Measurements from ENCODE around the gene TCEAL1.
"Not testable (repeated sequence)": the region's sequence is repeated elsewhere in the genome, so short reads cannot be mapped to it uniquely, and the experiment has no call there.

Gene TCEAL1

GRCh38 chrX:103628386-103629317, at the start of gene TCEAL1:
TCEAL1 (plus strand) TSS chrX:103628975; CDS start chrX:103629917, 942 bp downstream.
- FAIRE-seq (no peak), DNase-seq (ENCODE audit: low spot score) (no peak)

- FAIRE-seq (no peak), DNase-seq (ENCODE audit: low spot score) (no peak)
These were observed 44.2 kb upstream of the TCEAL1 start for GRCh38 chrX:103584596-103584995.

DNA sequence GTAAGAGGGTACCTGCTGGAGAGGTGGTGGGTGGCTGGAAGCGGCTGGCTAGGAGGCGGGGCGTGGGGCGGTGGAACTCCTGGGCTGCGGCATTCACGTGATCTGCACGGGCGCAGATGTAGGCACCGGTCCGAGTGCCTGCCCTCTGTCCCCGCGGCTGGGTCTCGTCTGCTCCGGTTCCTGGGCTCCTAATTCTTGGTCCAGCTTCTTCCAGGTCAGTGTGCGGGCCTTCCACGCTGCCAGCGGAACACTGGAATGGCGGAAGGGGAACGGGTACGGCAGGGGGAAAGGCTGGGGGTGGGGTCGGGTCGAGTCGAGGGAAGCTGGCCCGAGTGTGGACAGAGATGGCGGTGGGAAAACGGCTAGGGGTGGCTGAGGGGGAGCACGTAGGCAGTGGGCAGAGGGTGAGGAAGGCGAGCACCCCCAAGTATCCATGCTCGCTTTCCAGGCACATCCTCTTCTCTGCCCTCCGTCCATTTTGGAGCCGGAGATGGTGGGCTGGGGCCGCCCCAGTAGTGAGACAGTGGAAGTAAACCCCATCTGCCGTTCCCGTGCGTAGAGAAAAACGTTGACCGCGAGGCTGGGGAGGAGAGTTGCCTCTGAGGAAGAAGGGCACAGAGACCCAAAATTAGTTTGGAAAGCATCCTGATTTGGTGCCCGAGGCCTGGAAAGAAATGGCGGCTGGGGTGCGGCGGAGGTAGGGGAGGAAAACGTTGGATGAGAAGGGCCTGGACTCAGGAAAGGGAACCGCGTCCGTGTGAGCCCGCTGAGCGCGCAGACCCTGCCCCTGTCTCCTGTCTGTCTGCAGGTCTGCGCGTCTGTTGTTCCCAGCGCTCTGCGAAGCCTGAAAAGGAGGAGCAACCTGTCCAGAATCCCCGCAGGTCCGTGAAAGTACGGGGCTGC, 43.1 kb upstream of the TCEAL1 start, which contains the start of gene TCEAL4:
TCEAL4 (plus strand) TSS at position 105 of the 903 bp plus-strand sequence. CDS start 1,161 bp downstream, outside the sequence.
- FAIRE-seq (no peak), DNase-seq (ENCODE audit: low spot score) (peak; percentile 44)

- no peak for DNase-seq (ENCODE audit: low spot score)
- no peak for FAIRE-seq
These were observed 42.5 kb upstream of the TCEAL1 start for GRCh38 chrX:103586314-103586646.

DNA sequence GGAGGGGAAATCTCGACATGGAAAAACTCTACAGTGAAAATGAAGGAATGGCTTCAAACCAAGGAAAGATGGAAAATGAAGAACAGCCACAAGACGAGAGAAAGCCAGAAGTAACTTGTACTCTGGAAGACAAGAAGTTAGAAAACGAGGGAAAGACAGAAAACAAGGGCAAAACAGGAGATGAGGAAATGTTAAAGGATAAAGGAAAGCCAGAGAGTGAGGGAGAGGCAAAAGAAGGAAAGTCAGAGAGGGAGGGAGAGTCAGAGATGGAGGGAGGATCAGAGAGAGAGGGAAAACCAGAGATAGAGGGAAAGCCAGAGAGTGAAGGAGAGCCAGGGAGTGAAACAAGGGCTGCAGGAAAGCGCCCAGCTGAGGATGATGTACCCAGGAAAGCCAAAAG, 42.1 kb upstream of the TCEAL1 start:
- no peak for DNase-seq (ENCODE audit: low spot score)
- no peak for FAIRE-seq

GRCh38 chrX:103592295-103592694, 36.5 kb upstream of the TCEAL1 start:
- not testable (repeated sequence) for DNase-seq (ENCODE audit: low spot score); FAIRE-seq

DNA sequence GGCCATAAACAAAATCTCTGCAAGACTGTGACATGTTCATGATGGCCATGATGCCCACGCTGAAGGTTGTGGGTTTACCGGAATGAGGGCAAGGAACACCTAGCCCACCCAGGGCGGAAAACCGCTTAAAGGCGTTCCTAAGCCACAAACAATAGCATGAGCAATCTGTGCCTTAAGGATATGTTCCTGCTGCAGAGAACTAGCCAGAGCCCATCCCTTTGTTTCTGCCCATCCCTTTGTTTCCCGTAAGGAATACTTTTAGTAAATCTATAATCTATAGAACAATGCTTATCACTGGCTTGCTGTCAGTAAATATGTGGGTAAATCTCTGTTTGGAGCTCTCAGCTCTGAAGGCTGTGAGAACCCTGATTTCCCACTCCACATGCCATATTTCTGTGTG, 33.6 kb upstream of the TCEAL1 start:
- not testable (repeated sequence) for FAIRE-seq; DNase-seq (ENCODE audit: low spot score)

- FAIRE-seq (no peak), DNase-seq (ENCODE audit: low spot score) (peak; percentile 40)
These were observed 21.1 kb upstream of the TCEAL1 start, which contains the start of gene TCEAL3 for GRCh38 chrX:103607364-103608305. TCEAL3 (plus strand) TSS chrX:103607963; CDS start chrX:103609065, 1,102 bp downstream.

GRCh38 chrX:103608306-103608963, 20.3 kb upstream of the TCEAL1 start:
- FAIRE-seq (no peak), DNase-seq (ENCODE audit: low spot score) (no peak)

DNA sequence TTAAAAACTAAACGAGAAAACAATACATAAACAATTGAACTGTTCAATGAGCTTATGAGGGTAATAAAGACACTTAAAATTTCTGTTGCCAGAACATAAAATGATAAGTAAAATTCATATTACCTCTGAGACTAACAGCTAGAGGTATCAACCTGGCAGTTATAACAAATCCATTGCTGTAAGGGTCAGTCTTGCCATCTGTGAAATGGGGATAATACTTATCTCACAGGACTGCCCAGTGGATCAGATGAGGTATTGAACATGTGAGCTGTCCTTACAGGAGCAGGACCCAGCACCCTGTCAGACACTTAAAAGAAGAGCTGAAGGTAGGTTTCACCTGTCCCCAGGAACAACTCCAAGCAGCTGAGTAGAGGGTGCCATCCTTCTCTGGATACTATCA, 18.5 kb upstream of the TCEAL1 start:
- DNase-seq (ENCODE audit: low spot score) (no peak), FAIRE-seq (no peak)

DNA sequence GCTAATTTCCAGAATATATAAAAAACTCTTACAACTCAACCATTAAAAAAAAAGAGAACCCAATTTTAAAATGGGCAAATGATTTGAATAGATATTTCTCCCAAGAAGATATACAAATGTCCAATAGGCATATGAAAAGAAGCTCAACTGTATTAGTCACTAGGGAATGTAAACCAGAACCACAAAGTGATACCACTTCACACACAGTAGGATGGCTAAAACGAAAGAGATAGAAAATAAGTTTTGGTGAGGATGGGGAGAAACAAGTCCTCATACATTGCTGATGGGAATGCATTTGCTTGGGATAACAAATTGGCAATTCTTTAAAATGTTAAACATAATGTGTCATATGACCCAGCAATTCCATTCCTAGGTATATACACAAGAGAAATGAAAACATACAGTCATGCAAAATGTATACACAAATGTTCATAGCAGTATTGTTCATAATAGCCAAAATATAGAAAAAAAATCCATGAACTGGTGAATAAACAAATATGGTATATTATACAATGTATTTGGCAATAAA, 15.3 kb upstream of the TCEAL1 start:
- no peak for DNase-seq (ENCODE audit: low spot score)
- no peak for FAIRE-seq

- FAIRE-seq = no peak
- no peak for DNase-seq (ENCODE audit: low spot score)
These were observed 13.8 kb upstream of the TCEAL1 start for GRCh38 chrX:103614999-103615398.

DNA sequence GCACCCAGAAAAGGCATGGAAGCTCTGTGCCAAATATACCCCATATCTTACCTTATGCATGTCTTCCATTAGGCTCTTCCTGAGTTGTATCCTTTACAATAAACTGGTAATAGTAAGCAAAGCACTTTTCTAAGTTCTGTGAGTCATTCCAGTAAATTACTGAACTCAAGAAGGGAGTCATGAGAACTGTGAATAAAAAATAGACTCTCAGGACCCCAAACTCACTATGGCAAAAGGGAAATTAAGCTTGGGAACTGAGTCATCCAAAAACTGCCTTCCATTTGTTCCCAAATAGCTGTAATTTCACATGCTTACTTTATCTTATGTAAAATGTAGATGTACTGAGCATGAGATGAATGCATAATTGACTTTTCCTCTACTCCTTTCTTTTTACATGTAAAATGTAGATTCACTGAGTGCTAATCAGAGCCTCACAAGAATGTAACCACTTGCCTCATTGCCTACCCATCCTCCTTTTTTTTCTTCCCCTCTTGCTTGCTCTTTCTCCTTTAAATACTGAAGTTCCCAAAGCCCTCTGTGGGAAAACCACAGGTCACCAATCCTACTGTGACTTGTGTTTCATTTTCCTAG, 12.9 kb upstream of the TCEAL1 start:
- DNase-seq (ENCODE audit: low spot score) (no peak), FAIRE-seq (no peak)

DNA sequence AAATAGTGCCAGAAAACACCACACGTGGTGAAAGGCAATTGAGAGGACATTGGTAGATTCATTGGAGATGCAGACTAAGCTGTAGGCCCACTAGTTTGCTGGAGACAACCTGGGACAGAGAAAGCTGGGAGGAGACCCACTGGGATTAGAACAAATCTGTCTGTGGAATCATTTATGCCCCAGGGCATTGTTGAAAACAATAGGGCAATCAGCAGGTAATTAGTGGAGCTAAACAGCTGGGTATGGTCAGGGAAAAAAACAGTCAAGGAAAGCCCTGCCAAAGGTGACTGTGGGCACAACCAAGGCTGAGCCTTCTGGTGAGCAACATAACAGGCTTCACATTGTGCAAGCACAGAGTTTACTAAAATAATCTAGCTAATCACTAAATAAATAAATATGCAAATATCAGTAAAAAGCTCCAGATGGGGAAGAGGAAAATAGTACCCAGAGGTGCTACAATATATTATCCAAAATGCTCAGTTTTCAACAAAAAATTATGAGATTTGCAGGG, 12.0 kb upstream of the TCEAL1 start:
- FAIRE-seq (no peak), DNase-seq (ENCODE audit: low spot score) (no peak)

DNA sequence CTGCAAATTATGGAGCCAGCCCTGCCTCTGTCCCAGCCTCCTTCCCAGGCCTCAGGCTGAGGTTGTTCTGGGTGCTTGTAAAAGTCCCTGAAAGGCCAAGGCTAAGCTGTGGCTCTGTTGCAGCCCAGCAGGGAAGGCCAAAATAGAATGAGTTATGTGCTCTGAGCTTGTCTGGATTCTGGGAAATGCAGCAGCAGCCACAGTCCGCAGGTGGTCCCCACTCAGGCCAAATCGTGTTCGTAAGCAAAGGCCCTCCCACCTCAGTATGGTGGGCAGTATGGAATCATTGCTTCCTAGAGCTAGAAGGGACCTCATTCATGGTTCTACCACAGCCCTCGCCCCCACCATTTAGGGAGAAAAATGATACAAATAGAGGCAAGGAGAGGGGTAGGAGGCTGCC, 4.7 kb upstream of the TCEAL1 start:
- FAIRE-seq = no peak

GRCh38 chrX:103626855-103627254, 1.9 kb upstream of the TCEAL1 start:
- FAIRE-seq = no peak
- no peak for DNase-seq (ENCODE audit: low spot score)

More for the DNA sequence above, 4.7 kb upstream of the TCEAL1 start:
- no peak for DNase-seq (ENCODE audit: low spot score)

DNA sequence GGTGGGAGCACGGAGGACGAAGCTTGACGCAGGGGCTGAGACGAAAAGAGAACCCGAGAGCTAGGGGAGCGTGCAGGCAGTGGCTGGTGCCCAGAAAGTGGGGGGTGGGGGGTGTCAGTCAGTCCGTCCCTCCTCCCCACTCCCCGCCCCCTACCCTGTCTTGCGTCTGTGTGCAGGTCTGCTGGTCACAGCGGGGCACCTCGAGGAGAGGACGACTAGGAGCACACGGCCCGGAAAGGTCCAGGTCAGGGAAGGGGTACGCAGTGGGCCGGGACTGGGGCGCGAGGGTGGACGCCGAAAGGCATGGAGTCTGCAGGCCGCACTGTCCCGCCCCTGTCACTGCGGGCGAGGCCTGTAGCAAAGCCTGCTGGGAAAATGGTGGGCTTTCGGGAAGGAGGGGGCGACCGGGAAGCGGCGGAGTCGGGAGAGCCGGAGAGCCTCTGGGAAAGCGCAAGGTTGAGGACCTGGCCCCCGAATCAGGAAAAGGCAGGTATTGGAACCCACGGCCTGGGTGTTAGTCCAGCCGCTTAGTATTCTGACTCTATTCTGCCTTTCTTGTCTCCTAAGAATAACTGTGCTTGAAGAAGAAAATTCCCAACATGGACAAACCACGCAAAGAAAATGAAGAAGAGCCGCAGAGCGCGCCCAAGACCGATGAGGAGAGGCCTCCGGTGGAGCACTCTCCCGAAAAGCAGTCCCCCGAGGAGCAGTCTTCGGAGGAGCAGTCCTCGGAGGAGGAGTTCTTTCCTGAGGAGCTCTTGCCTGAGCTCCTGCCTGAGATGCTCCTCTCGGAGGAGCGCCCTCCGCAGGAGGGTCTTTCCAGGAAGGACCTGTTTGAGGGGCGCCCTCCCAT, 769 bp downstream of the TCEAL1 start:
- DNase-seq (ENCODE audit: low spot score) = peak; percentile 47

DNA sequence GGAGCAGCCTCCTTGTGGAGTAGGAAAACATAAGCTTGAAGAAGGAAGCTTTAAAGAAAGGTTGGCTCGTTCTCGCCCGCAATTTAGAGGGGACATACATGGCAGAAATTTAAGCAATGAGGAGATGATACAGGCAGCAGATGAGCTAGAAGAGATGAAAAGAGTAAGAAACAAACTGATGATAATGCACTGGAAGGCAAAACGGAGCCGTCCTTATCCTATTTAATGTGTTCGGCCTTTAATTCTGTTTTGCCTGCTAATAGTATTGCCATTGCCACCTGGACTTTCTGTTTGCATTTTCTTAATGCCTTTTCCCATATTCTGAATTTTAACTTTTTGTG, 1.4 kb downstream of the TCEAL1 start:
- no peak for FAIRE-seq
- DNase-seq (ENCODE audit: low spot score) = no peak

More for the DNA sequence above, 769 bp downstream of the TCEAL1 start:
- FAIRE-seq = no peak

Measured in urothelium cell line (cell line).